HepG2 (cell line): Measurements from ENCODE around the gene KCNIP4.

Source experiments
- ATF2 ChIP-seq: sonication (generic); formaldehyde crosslinking; IDR thresholded peaks from 2 replicates; pipeline ENCODE4 v1.4.0; 2020; ENCODE audit warnings: missing genetic modification reagents
- CTCF ChIP-seq: sonication (generic); formaldehyde crosslinking; IDR thresholded peaks from 2 replicates; pipeline ENCODE4 v1.5.0; 2020; ENCODE audit warnings: mild to moderate bottlenecking, missing genetic modification reagents, moderate library complexity
- ZNF496 ChIP-seq: sonication (generic); formaldehyde crosslinking; IDR thresholded peaks from 2 replicates; pipeline ENCODE4 v1.8.1; 2023; ENCODE audit warnings: mild to moderate bottlenecking, moderate library complexity, missing genetic modification reagents; ENCODE audit not compliant: insufficient replicate concordance

- TF ChIP-seq ZNF496 (CRISPR knock-in tag) (no peak), CTCF (CRISPR knock-in tag) (peak; percentile 65), ATF2 (CRISPR knock-in tag) (no peak)
Measured at GRCh38 chr4:21768349-21769310, 179.9 kb downstream of the KCNIP4 start.
